Liver (tissue), 9 donors: ENCODE data around the gene FAM98B. TPM values are rescaled to one million over a fixed set of nuclear protein-coding genes. Genes with fewer than 3 reads are reported as not detected.

Experiments
- DNase-seq: peaks from one replicate; pipeline ENCODE4 v3.0.0-alpha.2; 2017; ENCODE audit warnings: low spot score
- H3K27ac ChIP-seq, 2 donors: one replicate each; pipeline ENCODE4 v1.7.0; 2013; ENCODE audit warnings: inconsistent platforms in 2 of 2, low read length in 2 of 2, control low read depth in 1 of 2, low read depth in 1 of 2, mild to moderate bottlenecking in 1 of 2
- H3K27me3 ChIP-seq, 4 donors: one replicate each; pipeline versions ENCODE4 v1.6.1 to v1.7.0; 2013; ENCODE audit warnings: low read length in 3 of 4, inconsistent platforms in 1 of 4, mild to moderate bottlenecking in 1 of 4, moderate library complexity in 1 of 4; ENCODE audit not compliant: control insufficient read depth in 4 of 4, insufficient read depth in 4 of 4
- H3K36me3 ChIP-seq, 4 donors: one replicate each; pipeline versions ENCODE4 v1.6.1 to v1.7.0; 2013; ENCODE audit warnings: low read length in 3 of 4, mild to moderate bottlenecking in 3 of 4, low read depth in 1 of 4, moderate library complexity in 1 of 4; ENCODE audit not compliant: control insufficient read depth in 4 of 4, insufficient read depth in 3 of 4
- H3K4me1 ChIP-seq, 4 donors: one replicate each; pipeline versions ENCODE4 v1.6.1 to v1.7.0; 2013; ENCODE audit warnings: low read length in 3 of 4, mild to moderate bottlenecking in 3 of 4, moderate library complexity in 1 of 4; ENCODE audit not compliant: control insufficient read depth in 4 of 4, insufficient read depth in 4 of 4
- H3K4me3 ChIP-seq, 3 donors: one replicate each; pipeline versions ENCODE4 v1.6.1 to v1.7.0; 2013; ENCODE audit warnings: low read length in 3 of 3, control low read depth in 1 of 3, low read depth in 1 of 3, mild to moderate bottlenecking in 1 of 3
- H3K9ac ChIP-seq, 2 donors: one replicate each; pipeline ENCODE4 v1.7.0; 2013; ENCODE audit warnings: low read length in 2 of 2, mild to moderate bottlenecking in 2 of 2, moderate library complexity in 2 of 2, control low read depth in 1 of 2, low read depth in 1 of 2
- H3K9me3 ChIP-seq, 4 donors: one replicate each; pipeline versions ENCODE4 v1.6.1 to v1.7.0; 2013; ENCODE audit warnings: low read length in 3 of 4; ENCODE audit not compliant: control insufficient read depth in 4 of 4
- CTCF ChIP-seq: fragments of 150-350 bp; IDR thresholded peaks from 2 replicates; pipeline ENCODE4 v1.5.1; 2017; ENCODE audit warnings: improper control_type of control experiment, low read depth, low read length; ENCODE audit not compliant: missing input control
- FOXA1 ChIP-seq: IDR thresholded peaks from 2 replicates; pipeline ENCODE4 v1.6.1; 2016; ENCODE audit warnings: antibody characterized with exemption
- GABPA ChIP-seq, 2 donors: IDR thresholded peaks in 1 of 2; conservative IDR thresholded peaks in 1 of 2; 2 replicates each; pipeline ENCODE4 v1.6.1; 2016; ENCODE audit warnings: antibody characterized with exemption in 2 of 2, mild to moderate bottlenecking in 1 of 2, moderate library complexity in 1 of 2
- HNF4G ChIP-seq: IDR thresholded peaks from 2 replicates; pipeline ENCODE4 v1.6.1; 2016; ENCODE audit warnings: antibody characterized with exemption
- JUND ChIP-seq, 2 donors: IDR thresholded peaks; 2 replicates each; pipeline ENCODE4 v1.6.1; 2016; ENCODE audit warnings: antibody characterized with exemption in 2 of 2
- NR2F2 ChIP-seq: IDR thresholded peaks from 2 replicates; pipeline ENCODE4 v1.6.1; 2016; ENCODE audit warnings: antibody characterized with exemption
- REST ChIP-seq: IDR thresholded peaks from 2 replicates; pipeline ENCODE4 v1.6.1; 2016; ENCODE audit warnings: antibody characterized with exemption, mild to moderate bottlenecking
- SP1 ChIP-seq: IDR thresholded peaks from 2 replicates; pipeline ENCODE4 v1.6.1; 2018; ENCODE audit warnings: antibody characterized with exemption, mild to moderate bottlenecking
- TAF1 ChIP-seq: conservative IDR thresholded peaks from 2 replicates; pipeline ENCODE4 v1.6.1; 2016; ENCODE audit warnings: antibody characterized with exemption, mild to moderate bottlenecking
- YY1 ChIP-seq: IDR thresholded peaks from 2 replicates; pipeline ENCODE4 v1.6.1; 2016; ENCODE audit warnings: antibody characterized with exemption, mild to moderate bottlenecking
- WGBS: extraction: QIAGEN DNeasy Blood & Tissue Kit; methylation state at CpG from one replicate; pipeline ENCODE4 v1.1.7; 2013; 5-methylcytosine and 5-hydroxymethylcytosine counted together
- polyA plus RNA-seq, 2 donors: library from polyadenylated mRNA; stranded (reverse) in 1 of 2; unstranded in 1 of 2; fragments of 200-250 nt in 1 of 2; fragments of >200 nt in 1 of 2; fragmentation: Nextera tagmentation in 1 of 2; extraction: Ambion mirVana in 1 of 2; gene quantifications; one replicate each; pipeline versions ENCODE4 v1.2.1 to v1.2.3, GENCODE V29; 2013 to 2015
- total RNA-seq, 2 donors: library from RNA; depleted of rRNA; stranded (reverse); fragments of >200 nt; gene quantifications; one replicate each; pipeline ENCODE4 v1.2.3, GENCODE V29; 2014
- TF ChIP-seq, protein P1 (sequence below): IDR thresholded peaks from 2 replicates; pipeline ENCODE4 v1.6.1; 2016; ENCODE audit warnings: antibody characterized with exemption
- TF ChIP-seq, protein P2 (sequence below): IDR thresholded peaks from 2 replicates; pipeline ENCODE4 v1.6.1; 2016; ENCODE audit warnings: antibody characterized with exemption
- donor health status: healthy.
- donor health status: healthy.
- donor health status: healthy.
- donor health status: healthy.
- donor health status: healthy.

Gene FAM98B
- total and polyA plus RNA-seq, 4 donors = 1.5 to 12.2 (median 4.3) TPM

DNA sequence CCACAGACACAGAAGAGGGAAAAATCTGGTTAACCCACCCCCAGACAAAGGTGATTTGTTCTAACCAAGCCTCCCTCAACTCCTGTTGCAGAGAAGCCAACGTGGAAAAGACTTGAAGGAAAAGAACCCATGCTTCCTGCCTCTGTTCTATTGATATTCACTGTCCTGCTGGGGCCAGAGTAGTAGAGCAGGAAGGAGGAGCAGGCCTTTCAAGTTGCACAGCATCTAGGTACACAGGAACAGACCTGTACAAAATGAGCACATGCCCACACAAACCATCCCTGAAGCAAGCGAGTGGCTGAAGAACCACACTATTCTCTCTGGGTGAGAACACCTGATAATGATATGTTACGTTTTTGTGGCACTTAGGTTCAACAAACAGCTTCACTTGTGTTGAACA lies 80.8 kb downstream of the FAM98B start:
- Histone ChIP-seq H3K9me3 (no peaks in the 10 kb centered on the region), H3K4me3 (no peak overlapping the region), H3K27me3 (peaks cover 0 to 4% (median 0%) of the 10 kb centered on the region in 4 donors), H3K36me3 (no peaks in the 10 kb centered on the region), H3K27ac (no peak overlapping the region), H3K9ac (no peak overlapping the region), H3K4me1 (no peaks in the 10 kb centered on the region)
- WGBS = 82% methylated on average over 3 of the region's 3 CpGs
- DNase-seq = no peak
- TF ChIP-seq TAF1 (no peak), NR2F2 (no peak), SP1 (no peak), JUND (IDR thresholded peaks at IDR 0.05) (no peak), FOXA1 (no peak), GABPA (IDR thresholded peaks at IDR 0.05 in 1 of 2, conservative IDR thresholded peaks at IDR 0.05 in 1 of 2) (no peak), HNF4G (no peak), CTCF (no peak)

DNA sequence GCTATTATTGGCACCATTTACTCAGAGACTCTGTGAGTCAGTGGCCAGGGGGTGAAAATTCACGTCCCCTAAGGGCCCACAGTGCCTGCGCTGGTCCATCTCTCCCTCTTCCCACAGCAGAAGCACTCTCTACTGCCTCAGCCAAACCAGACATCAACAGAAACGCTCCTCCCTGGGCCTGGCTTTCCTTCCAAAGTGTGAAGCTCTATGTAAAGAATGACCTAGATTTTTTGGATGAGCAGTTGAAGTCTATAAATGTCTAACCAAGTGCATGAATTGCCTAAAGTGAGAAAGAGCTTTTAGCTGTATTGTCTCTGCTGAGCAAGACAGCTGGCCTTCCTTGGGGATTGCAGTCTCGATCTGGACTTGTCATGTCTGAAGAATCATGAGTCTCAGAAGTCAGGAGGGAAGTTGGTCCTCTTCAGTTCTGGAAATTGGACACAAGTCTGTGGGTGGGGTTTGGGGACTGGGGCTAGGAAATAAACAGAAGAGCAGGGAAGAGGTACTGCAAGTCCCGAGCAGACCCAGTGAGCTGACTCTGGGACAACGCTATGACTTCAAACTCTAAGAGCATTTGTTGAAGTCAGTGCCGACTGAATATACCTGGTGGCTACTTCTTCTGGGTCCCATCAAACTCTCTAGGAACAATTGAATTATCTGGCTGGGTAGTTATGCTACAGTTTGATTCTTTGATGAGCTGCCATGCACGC lies 81.7 kb downstream of the FAM98B start:
- DNase-seq = no peak
- H3K4me3 ChIP-seq = no peak overlapping the region
- 84% methylated on average over 8 of the region's 8 CpGs for WGBS
- no peak overlapping the region for H3K9ac ChIP-seq
- H3K27ac ChIP-seq = no peak overlapping the region
- H3K9me3 ChIP-seq = no peaks in the 10 kb centered on the region
- H3K36me3 ChIP-seq = no peaks in the 10 kb centered on the region
- H3K4me1 ChIP-seq = no peaks in the 10 kb centered on the region
- TF ChIP-seq, protein P1, sequence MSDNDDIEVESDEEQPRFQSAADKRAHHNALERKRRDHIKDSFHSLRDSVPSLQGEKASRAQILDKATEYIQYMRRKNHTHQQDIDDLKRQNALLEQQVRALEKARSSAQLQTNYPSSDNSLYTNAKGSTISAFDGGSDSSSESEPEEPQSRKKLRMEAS = no peak
- TF ChIP-seq SP1 = no peak
- no peak for TF ChIP-seq YY1
- no peak for TF ChIP-seq GABPA (IDR thresholded peaks at IDR 0.05 in 1 of 2, conservative IDR thresholded peaks at IDR 0.05 in 1 of 2)
- no peak for TF ChIP-seq HNF4G
- no peak for TF ChIP-seq JUND (IDR thresholded peaks at IDR 0.05)
- TF ChIP-seq TAF1 = no peak
- TF ChIP-seq, protein P2, sequence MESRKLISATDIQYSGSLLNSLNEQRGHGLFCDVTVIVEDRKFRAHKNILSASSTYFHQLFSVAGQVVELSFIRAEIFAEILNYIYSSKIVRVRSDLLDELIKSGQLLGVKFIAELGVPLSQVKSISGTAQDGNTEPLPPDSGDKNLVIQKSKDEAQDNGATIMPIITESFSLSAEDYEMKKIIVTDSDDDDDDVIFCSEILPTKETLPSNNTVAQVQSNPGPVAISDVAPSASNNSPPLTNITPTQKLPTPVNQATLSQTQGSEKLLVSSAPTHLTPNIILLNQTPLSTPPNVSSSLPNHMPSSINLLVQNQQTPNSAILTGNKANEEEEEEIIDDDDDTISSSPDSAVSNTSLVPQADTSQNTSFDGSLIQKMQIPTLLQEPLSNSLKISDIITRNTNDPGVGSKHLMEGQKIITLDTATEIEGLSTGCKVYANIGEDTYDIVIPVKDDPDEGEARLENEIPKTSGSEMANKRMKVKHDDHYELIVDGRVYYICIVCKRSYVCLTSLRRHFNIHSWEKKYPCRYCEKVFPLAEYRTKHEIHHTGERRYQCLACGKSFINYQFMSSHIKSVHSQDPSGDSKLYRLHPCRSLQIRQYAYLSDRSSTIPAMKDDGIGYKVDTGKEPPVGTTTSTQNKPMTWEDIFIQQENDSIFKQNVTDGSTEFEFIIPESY = no peak
- TF ChIP-seq REST = no peak
- H3K27me3 ChIP-seq = peaks cover 0 to 4% (median 0%) of the 10 kb centered on the region in 4 donors
